Measurements from ENCODE around the gene VARS2.

DNA sequence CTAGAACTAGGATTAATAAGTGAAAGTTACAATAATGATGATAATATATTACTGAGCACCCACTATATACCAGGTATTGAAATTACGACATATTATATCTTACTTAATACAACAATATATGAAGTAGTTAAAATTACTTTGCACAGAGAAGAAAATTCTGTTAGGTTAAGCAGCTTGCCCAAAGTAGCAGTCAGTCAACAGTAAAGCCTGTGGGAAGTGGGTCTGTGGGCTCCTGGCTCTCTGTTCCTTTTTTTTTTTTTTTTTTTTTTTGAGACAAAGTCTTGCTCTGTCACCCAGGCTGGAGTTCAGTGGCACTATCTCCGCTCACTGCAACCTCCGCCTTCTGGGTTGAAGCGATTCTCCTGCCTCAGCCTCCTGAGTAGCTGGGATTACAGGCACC lies 10.8 kb upstream of the VARS2 start:
- TF ChIP-seq, protein P1, sequence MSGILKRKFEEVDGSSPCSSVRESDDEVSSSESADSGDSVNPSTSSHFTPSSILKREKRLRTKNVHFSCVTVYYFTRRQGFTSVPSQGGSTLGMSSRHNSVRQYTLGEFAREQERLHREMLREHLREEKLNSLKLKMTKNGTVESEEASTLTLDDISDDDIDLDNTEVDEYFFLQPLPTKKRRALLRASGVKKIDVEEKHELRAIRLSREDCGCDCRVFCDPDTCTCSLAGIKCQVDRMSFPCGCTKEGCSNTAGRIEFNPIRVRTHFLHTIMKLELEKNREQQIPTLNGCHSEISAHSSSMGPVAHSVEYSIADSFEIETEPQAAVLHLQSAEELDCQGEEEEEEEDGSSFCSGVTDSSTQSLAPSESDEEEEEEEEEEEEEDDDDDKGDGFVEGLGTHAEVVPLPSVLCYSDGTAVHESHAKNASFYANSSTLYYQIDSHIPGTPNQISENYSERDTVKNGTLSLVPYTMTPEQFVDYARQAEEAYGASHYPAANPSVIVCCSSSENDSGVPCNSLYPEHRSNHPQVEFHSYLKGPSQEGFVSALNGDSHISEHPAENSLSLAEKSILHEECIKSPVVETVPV (CRISPR knock-in tag; IDR thresholded peaks at IDR 0.05) = no peak
- TF ChIP-seq ZFP3 (CRISPR knock-in tag; IDR thresholded peaks at IDR 0.05) (no peak), TCF4 (CRISPR knock-in tag; IDR thresholded peaks at IDR 0.05; ENCODE audit: borderline replicate concordance) (no peak), SNAI2 (CRISPR knock-in tag; IDR thresholded peaks at IDR 0.05) (no peak), GLIS3 (CRISPR knock-in tag; IDR thresholded peaks at IDR 0.05) (no peak), OSR1 (CRISPR knock-in tag; IDR thresholded peaks at IDR 0.05) (no peak), ZFP30 (CRISPR knock-in tag; IDR thresholded peaks at IDR 0.05) (no peak), PPARA (CRISPR knock-in tag; IDR thresholded peaks at IDR 0.05; ENCODE audit: borderline replicate concordance) (no peak), CSDC2 (CRISPR knock-in tag; IDR thresholded peaks at IDR 0.05) (no peak)
- TF ChIP-seq, protein P2, sequence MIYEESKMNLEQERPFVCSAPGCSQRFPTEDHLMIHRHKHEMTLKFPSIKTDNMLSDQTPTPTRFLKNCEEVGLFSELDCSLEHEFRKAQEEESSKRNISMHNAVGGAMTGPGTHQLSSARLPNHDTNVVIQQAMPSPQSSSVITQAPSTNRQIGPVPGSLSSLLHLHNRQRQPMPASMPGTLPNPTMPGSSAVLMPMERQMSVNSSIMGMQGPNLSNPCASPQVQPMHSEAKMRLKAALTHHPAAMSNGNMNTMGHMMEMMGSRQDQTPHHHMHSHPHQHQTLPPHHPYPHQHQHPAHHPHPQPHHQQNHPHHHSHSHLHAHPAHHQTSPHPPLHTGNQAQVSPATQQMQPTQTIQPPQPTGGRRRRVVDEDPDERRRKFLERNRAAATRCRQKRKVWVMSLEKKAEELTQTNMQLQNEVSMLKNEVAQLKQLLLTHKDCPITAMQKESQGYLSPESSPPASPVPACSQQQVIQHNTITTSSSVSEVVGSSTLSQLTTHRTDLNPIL (CRISPR knock-in tag; IDR thresholded peaks at IDR 0.05; ENCODE audit: low read depth) = no peak
- TF ChIP-seq, protein P3, sequence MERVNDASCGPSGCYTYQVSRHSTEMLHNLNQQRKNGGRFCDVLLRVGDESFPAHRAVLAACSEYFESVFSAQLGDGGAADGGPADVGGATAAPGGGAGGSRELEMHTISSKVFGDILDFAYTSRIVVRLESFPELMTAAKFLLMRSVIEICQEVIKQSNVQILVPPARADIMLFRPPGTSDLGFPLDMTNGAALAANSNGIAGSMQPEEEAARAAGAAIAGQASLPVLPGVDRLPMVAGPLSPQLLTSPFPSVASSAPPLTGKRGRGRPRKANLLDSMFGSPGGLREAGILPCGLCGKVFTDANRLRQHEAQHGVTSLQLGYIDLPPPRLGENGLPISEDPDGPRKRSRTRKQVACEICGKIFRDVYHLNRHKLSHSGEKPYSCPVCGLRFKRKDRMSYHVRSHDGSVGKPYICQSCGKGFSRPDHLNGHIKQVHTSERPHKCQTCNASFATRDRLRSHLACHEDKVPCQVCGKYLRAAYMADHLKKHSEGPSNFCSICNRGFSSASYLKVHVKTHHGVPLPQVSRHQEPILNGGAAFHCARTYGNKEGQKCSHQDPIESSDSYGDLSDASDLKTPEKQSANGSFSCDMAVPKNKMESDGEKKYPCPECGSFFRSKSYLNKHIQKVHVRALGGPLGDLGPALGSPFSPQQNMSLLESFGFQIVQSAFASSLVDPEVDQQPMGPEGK (CRISPR knock-in tag; IDR thresholded peaks at IDR 0.05; ENCODE audit: borderline replicate concordance) = no peak

All from SK-N-SH treated with all-trans-retinoic acid at 6 μM for 48 hours (cell line).